GM12865 (cell line): ENCODE data around the gene GRID2IP.

Experiments
- DNase-seq: peaks from one replicate; pipeline ENCODE4 v3.0.0; 2010; ENCODE audit warnings: low read depth
- H3K4me3 ChIP-seq: 2 replicates; pipeline ENCODE4 v1.5.1; 2011; ENCODE audit warnings: mild to moderate bottlenecking, low read depth, low read length, control low read depth
- TF ChIP-seq, protein P1 (sequence below): IDR thresholded peaks from 2 replicates; pipeline ENCODE4 v1.5.1; 2011; ENCODE audit warnings: low read length, control low read depth, low read depth, inconsistent platforms; ENCODE audit not compliant: insufficient read depth; ENCODE audit errors: missing control alignments

The GRID2IP gene

DNA sequence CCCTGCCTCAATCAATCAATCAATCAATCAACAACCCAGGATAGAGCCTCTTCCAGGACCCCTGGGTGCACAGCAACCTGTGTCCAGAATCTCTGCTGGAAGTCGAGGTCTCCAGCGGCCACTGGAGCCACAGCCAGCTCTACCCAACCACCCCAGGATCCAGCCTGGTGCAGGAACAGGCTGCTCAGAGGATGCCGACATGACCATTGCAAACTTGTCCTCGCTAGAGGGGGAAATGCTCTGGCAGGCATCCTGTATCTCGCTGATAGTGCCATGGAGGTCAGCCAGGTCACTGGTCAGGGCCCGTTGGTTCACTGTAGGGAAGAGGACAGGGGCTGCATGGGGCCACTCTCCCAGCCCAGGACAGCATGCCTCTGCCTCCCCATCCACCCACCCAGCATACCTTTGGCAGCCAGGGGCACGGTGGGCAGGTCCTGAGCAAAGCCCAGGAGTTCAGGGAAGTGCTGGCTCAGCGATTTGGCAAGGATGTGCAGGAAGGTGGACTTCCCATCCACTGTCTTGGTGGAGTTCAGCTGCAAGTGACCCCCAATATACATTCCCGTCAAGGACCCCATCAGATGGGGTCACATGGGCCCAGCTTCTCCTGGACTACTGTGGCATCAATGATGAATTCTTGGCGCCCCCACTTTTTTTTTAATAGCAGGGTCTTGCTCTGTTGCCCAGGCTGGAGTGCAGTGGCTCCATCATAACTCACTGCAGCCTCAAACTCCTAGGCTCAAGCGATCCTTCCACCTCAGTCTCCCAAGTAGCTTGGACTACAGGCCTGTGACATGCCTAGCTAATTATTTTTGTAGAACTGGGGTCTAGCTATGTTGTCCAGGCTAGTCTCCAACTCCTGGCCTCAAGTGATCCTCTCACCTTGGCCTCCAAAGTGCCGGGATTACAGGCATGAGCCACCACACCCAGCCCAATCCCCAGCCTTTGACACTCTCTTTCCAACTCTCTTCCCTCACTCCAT lies 49.4 kb downstream of the GRID2IP start:
- TF ChIP-seq, protein P1, sequence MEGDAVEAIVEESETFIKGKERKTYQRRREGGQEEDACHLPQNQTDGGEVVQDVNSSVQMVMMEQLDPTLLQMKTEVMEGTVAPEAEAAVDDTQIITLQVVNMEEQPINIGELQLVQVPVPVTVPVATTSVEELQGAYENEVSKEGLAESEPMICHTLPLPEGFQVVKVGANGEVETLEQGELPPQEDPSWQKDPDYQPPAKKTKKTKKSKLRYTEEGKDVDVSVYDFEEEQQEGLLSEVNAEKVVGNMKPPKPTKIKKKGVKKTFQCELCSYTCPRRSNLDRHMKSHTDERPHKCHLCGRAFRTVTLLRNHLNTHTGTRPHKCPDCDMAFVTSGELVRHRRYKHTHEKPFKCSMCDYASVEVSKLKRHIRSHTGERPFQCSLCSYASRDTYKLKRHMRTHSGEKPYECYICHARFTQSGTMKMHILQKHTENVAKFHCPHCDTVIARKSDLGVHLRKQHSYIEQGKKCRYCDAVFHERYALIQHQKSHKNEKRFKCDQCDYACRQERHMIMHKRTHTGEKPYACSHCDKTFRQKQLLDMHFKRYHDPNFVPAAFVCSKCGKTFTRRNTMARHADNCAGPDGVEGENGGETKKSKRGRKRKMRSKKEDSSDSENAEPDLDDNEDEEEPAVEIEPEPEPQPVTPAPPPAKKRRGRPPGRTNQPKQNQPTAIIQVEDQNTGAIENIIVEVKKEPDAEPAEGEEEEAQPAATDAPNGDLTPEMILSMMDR = no peak
- H3K4me3 ChIP-seq = no peak overlapping the region
- DNase-seq = no peak

- TF ChIP-seq, protein P1 = no peak
- no peak for DNase-seq
- H3K4me3 ChIP-seq = no peak overlapping the region
These were observed 50.6 kb downstream of the GRID2IP start for GRCh38 chr7:6500691-6501090.

- TF ChIP-seq, protein P1 = no peak
- no peak for DNase-seq
- H3K4me3 ChIP-seq = no peak overlapping the region
These were observed 53.3 kb downstream of the GRID2IP start for GRCh38 chr7:6497994-6498393.

- H3K4me3 ChIP-seq = no peak overlapping the region
- TF ChIP-seq, protein P1 = no peak
- no peak for DNase-seq
These were observed 53.7 kb downstream of the GRID2IP start for GRCh38 chr7:6497637-6497905.

GRCh38 chr7:6496842-6497636 lies 54.2 kb downstream of the GRID2IP start:
- TF ChIP-seq, protein P1 = no peak
- H3K4me3 ChIP-seq = no peak overlapping the region
- no peak for DNase-seq

DNA sequence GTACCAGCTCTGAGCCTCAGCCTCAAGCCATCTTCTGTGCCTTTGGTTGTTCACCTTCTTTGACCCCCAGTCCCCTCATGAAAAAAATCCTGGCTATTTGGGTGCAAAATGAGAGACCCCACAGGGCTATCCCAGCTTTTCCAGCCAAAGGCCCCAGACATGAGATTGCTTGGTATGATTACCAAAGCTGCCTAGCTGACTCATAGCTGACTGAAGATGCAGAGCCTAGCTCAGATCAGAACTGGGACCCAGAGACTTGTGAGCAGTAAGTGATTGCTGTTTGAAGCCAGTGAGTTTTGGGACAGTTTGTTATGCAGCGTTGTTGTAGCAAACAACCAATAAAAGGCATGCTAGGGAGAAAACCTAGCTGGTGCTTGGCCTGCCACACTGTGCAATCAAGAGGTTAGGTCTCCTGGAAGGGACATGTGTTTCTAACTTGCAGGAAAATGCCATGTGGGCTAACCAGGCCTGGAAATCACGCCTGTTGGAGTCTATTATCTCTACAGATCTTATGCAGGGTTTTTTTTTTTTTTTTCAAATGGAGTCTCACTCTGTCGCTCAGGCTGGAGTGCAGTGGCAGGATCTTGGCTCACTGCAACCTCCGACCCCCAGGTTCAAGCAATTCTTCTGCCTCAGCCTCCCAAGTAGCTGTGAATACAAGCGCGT lies 55.5 kb downstream of the GRID2IP start:
- TF ChIP-seq, protein P1 = no peak
- no peak for DNase-seq
- no peak overlapping the region for H3K4me3 ChIP-seq
